GM18868 (cell line): ENCODE results near the gene ZNF483.
"Not testable (repeated sequence)": the region's sequence is repeated elsewhere in the genome, so short reads cannot be mapped to it uniquely, and the experiment has no call there.

ENCODE experiments used
- ATAC-seq: cut with Tn5 transposase; IDR thresholded peaks from one replicate; pipeline ENCODE4 v1.9.1; 2021; ENCODE audit warnings: mild to moderate bottlenecking, moderate library complexity; ENCODE audit not compliant: unreplicated experiment

Gene ZNF483

DNA sequence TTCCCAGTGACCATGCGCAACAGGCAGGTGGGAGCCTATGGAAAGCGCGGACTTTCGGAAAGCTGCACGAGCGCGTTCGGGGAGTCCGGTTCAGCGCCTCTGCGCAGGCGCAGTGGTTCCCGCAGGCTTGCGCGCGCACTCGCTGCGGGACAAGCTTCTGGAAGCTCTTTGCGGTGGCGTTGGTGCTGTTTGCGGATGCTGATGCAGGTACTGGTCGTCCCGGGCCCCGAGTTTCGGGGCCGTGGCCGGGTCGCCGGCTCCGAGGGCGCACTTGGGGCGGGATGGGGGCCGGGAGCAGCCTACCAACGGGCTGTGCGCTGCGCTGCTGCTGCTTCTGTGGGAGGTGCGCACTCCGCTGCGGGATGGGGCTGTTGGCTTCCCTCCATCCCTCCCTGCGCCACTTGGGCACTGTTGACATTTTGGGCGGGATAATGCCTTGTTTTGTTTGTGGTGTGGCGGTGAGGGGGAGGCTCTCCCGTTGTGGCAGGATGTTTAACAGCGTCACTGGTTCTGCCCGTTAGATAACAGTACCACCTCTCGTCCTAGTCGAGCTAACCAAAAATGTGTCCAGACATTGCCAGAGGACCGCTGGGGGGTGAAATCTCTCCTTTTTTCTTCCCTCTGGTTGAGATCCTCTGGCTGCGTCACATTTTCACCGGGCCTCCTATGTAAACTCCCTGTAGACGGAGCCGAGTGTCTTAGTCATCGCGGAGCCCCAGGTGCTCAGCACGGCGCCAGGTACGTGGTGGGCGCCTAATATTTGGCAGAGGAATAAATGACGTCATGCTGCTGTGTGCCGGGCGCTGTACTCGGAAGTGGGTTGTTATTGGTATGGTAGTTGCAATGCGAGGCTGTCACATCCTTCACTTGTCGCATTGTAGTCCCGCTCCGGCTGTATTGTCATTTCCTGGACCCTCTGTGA lies at the start of gene ZNF483:
TSS of gene ZNF483 (plus strand) at position 124 of the 922 bp plus-strand sequence. CDS start 2,217 bp downstream, outside the sequence.
- peak; percentile 58 for ATAC-seq

GRCh38 chr9:111475195-111475594 lies 49.8 kb upstream of the ZNF483 start:
- ATAC-seq = no peak

DNA sequence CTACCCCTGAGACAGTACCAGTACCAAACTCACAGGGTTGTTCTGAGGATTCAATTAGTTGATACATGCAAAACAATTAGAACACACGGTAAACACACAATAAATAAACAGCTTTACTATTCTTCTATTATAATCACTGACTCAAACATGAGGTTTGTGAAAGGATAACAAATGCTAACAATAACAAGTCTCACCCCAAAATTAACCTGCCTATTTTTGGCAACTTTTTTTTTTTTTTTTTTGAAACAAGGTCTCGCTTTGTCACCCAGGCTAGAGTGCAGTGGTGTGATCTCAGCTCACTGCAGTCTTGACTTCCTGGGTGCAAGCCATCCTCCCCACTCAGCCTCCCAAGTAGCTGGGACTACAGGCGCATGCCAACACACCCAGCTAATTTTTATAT lies 47.3 kb upstream of the ZNF483 start:
- ATAC-seq = no peak

DNA sequence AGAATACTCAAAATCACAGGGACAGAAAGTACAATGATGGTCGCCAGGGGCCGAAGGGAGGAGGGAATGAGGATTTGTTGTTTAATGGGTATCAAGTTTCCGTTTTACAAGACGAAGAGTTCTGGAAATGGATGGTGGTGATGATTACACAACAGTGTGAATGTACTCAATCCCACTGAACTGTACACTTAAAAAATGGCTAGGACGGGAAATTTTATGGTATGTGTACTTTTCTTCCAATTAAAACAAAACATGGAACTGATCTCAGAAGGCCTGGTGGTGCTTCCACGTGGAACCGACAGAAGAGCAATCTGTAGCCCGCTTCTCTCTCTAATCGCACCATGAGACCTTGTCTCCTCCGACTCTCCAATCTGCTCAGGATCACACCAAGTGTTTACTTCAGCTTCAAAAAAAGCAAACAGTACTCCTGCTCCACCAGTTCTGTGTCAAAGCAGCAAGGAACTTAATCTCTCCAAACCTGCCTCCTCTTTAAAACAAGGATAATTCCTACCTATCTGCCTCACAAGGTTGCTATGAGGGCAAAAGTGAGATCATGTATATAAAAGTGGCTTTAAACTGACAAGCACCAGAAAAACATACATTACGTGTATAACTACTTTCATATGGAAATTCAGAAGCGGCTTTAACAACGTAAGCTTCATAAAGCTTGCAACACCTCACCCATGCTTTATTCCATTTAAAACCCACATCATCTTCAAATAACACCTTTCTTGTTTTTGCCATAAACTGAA lies 42.9 kb upstream of the ZNF483 start:
- no peak for ATAC-seq

- peak; percentile 59 for ATAC-seq
These were observed 42.1 kb upstream of the ZNF483 start for GRCh38 chr9:111482694-111483438.

DNA sequence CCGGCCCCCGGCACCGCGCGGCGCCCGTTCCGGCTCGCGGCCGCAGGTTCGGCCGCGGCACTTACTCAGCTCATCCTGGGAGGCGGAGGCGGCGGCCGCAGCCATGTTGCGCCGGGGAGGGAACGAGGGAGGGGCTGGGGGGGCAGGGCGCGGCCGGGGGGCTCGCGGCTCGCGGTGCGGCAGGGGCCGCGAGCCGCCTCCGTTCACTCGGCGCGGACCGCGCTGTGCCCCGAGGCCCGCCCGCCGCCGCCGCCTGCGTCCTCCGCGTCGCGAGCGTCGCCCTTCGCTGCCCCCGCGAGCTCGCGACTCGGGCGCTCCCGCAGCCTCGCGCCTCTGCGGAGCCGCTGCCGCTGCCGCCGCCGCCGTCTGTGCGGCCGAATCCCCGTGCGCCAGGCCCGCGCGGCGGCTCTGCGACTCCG lies 41.5 kb upstream of the ZNF483 start:
- peak; percentile 43 for ATAC-seq

GRCh38 chr9:111483858-111484571 lies 41.0 kb upstream of the ZNF483 start, which contains the start of gene ECPAS:
ECPAS (minus strand) TSS chr9:111484383; CDS start chr9:111472918, 11,465 bp downstream.
- peak; percentile 62 for ATAC-seq

GRCh38 chr9:111484572-111484894 lies 40.4 kb upstream of the ZNF483 start:
- no peak for ATAC-seq

DNA sequence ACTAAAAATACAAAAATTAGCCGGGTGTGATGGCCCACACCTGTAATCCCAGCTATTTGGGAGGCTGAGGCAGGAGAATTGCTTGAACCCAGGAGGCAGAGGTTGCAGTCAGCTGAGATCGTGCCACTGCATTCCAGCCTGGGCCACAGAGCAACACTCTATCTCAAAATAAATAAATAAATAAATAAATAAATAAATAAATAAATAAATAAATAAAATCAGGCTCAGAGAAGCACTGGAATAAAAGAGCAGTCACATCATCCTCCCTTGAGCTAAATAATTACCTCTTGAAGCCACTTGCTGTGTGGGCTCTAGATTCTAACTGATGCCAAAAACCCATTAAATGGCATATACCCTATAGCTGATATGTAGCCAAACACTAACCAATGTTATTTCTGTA lies 27.8 kb upstream of the ZNF483 start:
- ATAC-seq = not testable (repeated sequence)

GRCh38 chr9:111501005-111501562 lies 23.9 kb upstream of the ZNF483 start:
- no peak for ATAC-seq

DNA sequence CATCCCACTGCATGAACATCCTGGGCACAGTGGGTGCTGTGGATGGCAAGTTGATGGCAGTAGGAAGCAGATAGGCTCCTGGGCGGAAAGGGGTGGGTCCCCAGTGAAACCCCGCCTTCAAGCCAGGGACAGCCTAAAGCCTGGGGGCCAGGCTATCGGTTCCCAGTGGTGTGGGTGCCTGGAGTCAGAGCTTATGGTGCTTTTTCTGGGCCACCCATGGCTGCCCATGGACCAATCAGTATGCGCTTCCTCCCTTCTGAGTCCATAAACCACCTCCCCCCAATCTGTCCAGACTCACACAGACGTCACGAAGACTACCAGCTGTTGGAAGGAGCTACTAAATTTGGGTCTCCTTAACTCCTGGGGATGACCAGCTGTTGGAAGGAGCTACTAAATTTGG lies 23.3 kb upstream of the ZNF483 start:
- no peak for ATAC-seq

DNA sequence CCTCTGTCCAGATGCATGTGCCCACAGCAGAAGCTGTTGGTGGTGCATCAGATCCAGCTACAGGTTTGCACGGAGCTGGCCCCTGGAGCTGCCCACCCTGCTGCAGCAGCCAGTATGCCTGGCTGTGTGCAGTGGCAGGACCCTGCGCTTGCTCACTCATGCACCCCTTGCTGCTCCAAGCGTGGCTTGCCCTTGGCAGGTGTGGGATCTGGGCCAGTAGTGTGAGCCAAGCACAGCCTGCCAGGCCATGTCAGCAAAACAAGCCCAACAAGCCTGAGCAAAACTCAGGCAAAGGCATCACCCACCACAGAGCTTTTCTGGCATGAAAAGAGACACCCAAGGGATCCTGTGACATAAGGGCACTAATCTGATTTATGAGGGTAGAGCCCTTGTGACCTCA lies 22.5 kb upstream of the ZNF483 start:
- ATAC-seq = no peak

DNA sequence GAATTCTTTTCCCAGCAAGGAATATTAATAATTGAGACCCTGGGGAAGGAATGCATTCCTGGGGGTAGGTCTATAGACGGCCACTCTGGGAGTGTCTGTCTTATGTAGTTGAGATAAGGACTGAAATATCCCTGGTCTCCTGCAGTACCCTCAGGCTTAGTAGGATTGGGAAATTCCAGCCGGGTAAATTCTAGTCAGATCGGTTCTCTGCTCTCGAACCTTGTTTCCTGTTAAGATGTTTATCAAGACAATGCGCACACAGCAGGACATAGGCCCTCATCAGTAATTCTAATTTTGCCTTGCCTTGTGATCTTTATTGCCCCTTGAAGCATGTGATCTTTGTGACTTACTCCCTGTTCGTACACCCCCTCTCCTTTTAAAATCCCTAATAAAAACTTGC lies 13.4 kb upstream of the ZNF483 start:
- ATAC-seq = not testable (repeated sequence)

- ATAC-seq = no peak
These were observed 10.0 kb upstream of the ZNF483 start for GRCh38 chr9:111514967-111515366.

- ATAC-seq = no peak
These were observed 8.9 kb upstream of the ZNF483 start for GRCh38 chr9:111516061-111516465.

DNA sequence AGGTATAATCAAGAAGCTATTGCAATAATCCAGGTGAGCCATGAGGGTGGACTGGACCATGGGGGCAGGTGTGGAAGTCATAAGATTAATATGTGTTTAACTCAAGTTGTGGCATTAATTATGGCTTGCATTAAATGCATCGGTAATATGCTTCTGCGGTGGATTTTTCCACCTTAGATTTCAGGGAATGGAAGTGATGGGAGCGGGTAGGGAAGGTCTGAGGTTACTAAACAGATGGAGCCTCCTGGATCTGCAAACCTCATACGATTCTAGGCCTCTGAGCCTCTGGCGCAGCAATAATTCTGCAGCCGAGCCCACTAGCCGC lies 286 bp upstream of the ZNF483 start:
- no peak for ATAC-seq

GRCh38 chr9:111527347-111527746 lies 2.4 kb downstream of the ZNF483 start:
- no peak for ATAC-seq

- ATAC-seq = no peak
These were observed 4.8 kb downstream of the ZNF483 start for GRCh38 chr9:111529787-111530186.

DNA sequence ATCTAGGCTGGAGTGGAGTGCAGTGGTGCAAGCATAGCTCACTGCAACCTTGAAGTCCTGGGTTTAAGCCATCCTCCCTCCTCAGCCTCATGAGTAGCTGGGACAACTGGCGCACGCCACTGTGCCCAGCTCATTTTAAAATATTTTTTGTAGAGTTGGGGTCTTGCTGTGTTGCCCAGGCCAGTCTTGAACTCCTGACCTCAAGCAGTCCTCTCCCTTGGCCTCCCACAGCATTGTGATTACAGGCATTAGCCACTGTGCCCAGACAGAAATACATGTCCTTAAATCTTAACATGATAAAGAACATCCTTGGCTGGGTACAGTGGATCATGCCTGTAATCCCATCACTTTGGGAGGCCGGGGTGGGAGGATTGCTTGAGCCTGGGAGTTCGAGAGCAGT lies 6.7 kb downstream of the ZNF483 start:
- ATAC-seq = no peak

DNA sequence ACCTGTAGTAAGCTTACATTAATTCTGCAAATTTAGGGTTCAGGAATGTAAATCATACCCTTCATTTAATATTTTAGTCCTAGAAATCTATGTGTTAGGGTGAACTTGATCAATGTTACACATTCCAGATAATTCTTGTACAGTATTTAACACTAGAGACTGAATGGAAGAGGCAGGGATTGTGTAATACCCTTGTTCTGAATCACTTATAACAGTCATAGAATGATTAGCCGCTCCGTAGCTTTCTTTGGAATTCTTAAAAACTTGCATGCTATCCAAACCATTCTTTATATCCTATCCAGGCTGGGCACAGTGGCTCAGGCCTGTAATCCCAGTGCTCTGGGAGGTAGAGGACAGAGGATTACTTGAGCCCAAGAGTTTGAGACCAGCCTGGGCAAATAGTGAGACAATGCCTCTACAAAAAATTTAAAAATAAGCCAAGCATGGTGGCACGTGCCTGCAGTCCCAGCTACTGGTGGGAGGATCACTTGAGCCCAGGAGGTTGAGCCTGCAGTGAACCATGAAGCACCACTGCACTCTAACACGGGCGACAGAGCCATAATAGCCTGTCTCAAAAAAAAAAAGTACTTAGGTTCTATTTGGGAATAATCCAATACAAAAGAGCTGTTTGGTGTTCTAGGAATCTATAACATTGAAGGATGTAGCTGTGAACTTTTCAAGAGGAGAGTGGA lies 8.3 kb downstream of the ZNF483 start:
- no peak for ATAC-seq
